Kidney epithelial cell (primary cell): ENCODE measurements around the gene TRABD. TPM values are rescaled to one million over a fixed set of nuclear protein-coding genes. Genes with fewer than 3 reads are reported as not detected.

Experiments
- DNase-seq: peaks from one replicate; pipeline ENCODE4 v3.0.0-alpha.2; 2010; ENCODE audit warnings: low read depth
- H3K27me3 ChIP-seq: 2 replicates; pipeline ENCODE4 v1.6.0; 2011; ENCODE audit warnings: low read length; ENCODE audit not compliant: control insufficient read depth, insufficient read depth
- H3K36me3 ChIP-seq: 2 replicates; pipeline ENCODE4 v1.5.1; 2011; ENCODE audit warnings: low read length; ENCODE audit not compliant: control insufficient read depth, insufficient read depth
- H3K4me3 ChIP-seq: 2 replicates; pipeline ENCODE4 v1.5.1; 2011; ENCODE audit warnings: low read depth, mild to moderate bottlenecking, control low read depth, low read length
- CTCF ChIP-seq: IDR thresholded peaks from 2 replicates; pipeline ENCODE4 v1.5.1; 2011; ENCODE audit warnings: mild to moderate bottlenecking, moderate library complexity, low read length, control low read depth, inconsistent platforms; ENCODE audit not compliant: insufficient read depth, poor library complexity, severe bottlenecking
- total RNA-seq: library from RNA; depleted of rRNA; stranded (reverse); fragments of >200 nt; gene quantifications from 2 replicates; pipeline ENCODE4 v1.2.3, GENCODE V29; 2015

TRABD gene
- total RNA-seq, 1 donor from 2014 or later: 60.2 TPM

DNA sequence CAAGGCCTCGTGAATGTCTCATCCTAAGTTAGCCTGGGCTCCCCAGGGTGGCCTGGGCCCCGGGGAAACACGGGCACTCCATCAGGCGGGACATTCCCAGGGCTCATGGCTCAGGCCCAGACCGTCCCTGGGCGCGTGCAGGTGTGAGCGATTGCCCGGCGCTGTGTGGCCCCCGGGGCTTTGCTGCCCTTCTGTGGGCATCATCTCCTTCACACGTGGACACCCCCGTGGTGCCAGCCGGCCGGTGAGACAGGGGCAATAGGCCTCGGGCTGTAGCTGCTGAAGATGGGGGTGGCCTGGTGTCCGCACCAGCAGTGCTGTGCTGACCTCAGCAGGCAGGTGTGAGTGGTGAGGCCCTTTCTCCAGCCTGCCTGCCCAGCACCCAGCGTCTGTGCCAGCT lies 10.5 kb downstream of the TRABD start:
- H3K4me3 ChIP-seq: no peak overlapping the region
- TF ChIP-seq CTCF: no peak
- DNase-seq: no peak
- H3K36me3 ChIP-seq: no peaks in the 10 kb centered on the region
- H3K27me3 ChIP-seq: no peaks in the 10 kb centered on the region

- no peaks in the 10 kb centered on the region for H3K27me3 ChIP-seq
- TF ChIP-seq CTCF: no peak
- no peak overlapping the region for H3K4me3 ChIP-seq
- DNase-seq: no peak
- no peaks in the 10 kb centered on the region for H3K36me3 ChIP-seq
Observed at GRCh38 chr22:50197000-50197800, 11.5 kb downstream of the TRABD start.

- no peaks in the 10 kb centered on the region for H3K36me3 ChIP-seq
- H3K27me3 ChIP-seq: no peaks in the 10 kb centered on the region
- H3K4me3 ChIP-seq: no peak overlapping the region
- no peak for TF ChIP-seq CTCF
- DNase-seq: no peak
Observed at GRCh38 chr22:50197856-50198623, 12.3 kb downstream of the TRABD start.

GRCh38 chr22:50198624-50199017 lies 12.9 kb downstream of the TRABD start:
- no peak for DNase-seq
- no peak for TF ChIP-seq CTCF
- H3K27me3 ChIP-seq: no peaks in the 10 kb centered on the region
- no peaks in the 10 kb centered on the region for H3K36me3 ChIP-seq
- H3K4me3 ChIP-seq: no peak overlapping the region

DNA sequence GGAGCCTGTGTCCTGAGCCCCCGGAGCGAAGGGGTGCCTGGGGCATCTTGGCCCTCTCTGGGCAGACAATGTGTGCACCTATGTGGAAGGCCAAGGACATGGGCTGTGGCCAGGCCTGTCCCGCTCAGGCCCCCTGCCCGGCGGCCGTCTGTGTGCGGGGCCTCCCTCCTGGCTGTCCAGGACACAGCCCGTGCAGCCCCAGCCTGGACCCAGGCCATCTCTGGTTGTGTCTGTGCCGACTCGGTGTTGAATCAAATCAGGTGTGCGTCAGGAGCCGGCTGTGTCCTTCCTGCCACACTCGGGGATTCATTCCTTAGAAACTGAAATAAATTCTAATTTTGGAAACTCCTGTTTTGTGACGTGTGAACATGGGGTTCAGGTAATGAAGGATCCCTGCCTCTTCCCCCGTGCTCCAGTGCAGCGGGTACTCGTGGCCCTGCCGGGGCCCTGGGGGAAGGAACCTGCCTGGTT lies 13.6 kb downstream of the TRABD start:
- TF ChIP-seq CTCF: no peak
- Histone ChIP-seq H3K4me3 (no peak overlapping the region), H3K27me3 (no peaks in the 10 kb centered on the region), H3K36me3 (no peaks in the 10 kb centered on the region)
- DNase-seq: no peak
